ENCODE measurements around the gene MERTK.

GRCh38 chr2:111904726-111905474 is 6.5 kb downstream of the MERTK start:
- TF ChIP-seq CTCF (IDR thresholded peaks at IDR 0.05; ENCODE audit: control extremely low read depth in 1 of 3, insufficient read depth in 1 of 3, low read depth in 1 of 3, low read length in 3 of 3) (no peak), KDM1A (IDR thresholded peaks at IDR 0.05; ENCODE audit: borderline replicate concordance, low read length) (no peak), POLR2A (IDR thresholded peaks at IDR 0.05; ENCODE audit: control extremely low read depth in 1 of 2, low read depth in 2 of 2, low read length in 2 of 2) (no peak), SUZ12 (IDR thresholded peaks at IDR 0.05; ENCODE audit: low read length) (no peak), POLR2AphosphoS5 (IDR thresholded peaks at IDR 0.05; ENCODE audit: low read depth, low read length) (no peak), USF2 (IDR thresholded peaks at IDR 0.05; ENCODE audit: low read length) (no peak), RXRA (IDR thresholded peaks at IDR 0.05; ENCODE audit: insufficient read depth, low read depth, low read length) (no peak), EP300 (IDR thresholded peaks at IDR 0.05; ENCODE audit: borderline replicate concordance in 1 of 2, low read depth in 2 of 2, low read length in 2 of 2) (no peak), TAF1 (IDR thresholded peaks at IDR 0.05; ENCODE audit: low read depth, low read length) (no peak)

All from H1 (cell line).